HG02610 (cell line): ENCODE measurements around the gene SYCP3.
"Not testable (repeated sequence)": the region's sequence is repeated elsewhere in the genome, so short reads cannot be mapped to it uniquely, and the experiment has no call there.

ENCODE experiments used
- ATAC-seq: cut with Tn5 transposase; IDR thresholded peaks from one replicate; pipeline ENCODE4 v1.9.1; 2021; ENCODE audit warnings: mild to moderate bottlenecking, moderate library complexity; ENCODE audit not compliant: unreplicated experiment

The SYCP3 gene

DNA sequence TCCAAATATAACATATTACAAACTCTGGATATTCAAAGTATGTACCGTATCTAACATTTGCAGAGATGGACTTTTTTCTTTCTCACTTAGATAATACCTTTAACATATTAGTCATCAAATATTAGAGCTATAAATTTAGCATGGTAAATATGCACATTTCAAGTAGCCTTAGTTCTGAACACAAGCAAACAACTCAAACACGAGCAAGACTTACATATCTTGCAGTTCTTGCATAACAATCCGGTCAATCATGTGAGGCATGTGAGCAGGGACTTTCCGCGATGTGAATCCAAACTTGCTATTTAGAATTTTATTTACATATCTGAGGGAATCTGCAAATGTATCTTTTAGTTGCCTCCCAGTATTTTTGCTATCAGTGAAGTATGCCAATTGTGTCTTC, 22.1 kb upstream of the SYCP3 start:
- no peak for ATAC-seq

DNA sequence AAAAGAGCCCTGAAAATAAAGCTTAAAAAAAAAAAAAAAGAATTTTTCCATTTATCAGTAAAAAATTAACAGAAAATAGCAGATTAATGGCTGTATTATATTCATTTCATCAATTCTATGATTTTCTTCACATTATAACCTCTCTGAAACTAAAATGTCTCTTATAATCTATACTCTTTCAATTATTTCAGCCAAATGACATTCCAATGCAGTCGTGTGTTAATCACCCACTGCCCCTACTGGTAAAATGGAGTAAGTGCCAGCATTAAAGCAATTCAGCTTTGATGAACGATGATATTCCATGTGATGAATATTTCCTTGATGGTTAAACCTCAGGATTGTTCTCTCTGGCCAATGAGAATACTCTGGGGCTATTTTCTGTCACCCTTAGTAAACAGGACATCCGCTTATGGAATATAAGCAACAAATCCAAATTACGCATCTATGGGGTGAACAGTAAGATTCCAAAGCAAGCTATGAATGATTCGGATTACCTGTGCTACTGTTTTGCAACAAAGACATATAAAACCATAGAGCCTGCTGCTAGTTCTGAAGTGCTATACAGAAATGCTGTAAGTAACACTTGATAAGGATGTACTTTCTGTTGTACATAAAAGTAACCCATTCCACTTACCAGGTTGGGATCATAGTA, 20.3 kb upstream of the SYCP3 start:
- ATAC-seq, result no peak

DNA sequence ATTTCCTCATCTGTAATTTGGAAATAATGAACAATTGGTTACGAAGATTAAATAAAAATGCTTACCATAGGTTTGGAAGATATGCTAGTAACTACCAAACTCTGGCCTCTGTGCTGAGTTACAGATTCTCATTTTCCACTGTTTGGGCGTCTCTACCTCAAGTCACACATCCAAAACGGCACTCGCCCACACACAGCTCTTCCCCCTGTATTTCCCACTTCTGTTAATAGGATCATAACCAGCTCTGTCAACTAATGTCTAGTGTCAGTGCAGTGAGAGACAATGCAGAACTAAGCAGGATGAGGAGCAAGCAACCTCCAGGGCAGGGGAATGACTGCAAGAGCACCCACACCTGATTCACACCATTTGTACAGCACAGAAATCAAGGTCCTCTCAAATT, 10.9 kb upstream of the SYCP3 start:
- ATAC-seq, result no peak

DNA sequence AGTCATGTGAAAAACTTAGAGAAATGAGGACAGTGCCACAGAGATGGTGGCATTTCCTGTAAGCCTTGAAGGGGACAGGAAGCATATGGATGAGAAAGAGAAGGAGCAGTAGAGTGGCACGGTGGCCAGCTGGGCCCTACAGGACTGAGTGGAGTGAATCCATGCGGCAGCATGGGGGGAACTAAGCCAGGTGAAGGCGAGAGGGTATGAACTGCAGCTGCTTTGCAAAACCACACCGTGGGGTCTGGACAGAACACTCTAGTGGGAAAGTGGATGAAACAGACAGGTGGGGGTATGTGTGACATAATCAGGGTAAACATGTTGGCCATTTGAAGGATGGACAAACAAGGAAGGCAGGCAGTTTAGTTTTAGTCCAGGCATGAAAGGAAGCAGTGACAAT, 10.4 kb upstream of the SYCP3 start:
- ATAC-seq, result no peak

DNA sequence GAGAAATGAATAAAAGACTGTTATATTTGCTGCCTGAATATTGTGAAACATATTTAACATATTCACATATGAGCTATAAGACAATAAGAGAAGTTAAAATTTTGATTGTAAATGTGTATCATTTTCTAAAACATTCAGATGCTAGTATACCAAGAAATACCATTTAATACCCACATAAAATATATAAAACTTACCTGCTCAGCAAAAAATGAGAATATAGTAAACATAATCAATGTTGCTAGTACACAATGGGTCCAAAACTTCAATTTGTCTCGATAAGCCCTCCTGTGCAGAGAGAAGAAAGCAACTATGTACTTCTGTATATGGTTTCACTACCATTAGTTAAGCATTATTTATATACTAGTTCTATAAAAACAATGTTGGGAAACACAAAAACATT, 9.6 kb upstream of the SYCP3 start:
- ATAC-seq, result no peak

DNA sequence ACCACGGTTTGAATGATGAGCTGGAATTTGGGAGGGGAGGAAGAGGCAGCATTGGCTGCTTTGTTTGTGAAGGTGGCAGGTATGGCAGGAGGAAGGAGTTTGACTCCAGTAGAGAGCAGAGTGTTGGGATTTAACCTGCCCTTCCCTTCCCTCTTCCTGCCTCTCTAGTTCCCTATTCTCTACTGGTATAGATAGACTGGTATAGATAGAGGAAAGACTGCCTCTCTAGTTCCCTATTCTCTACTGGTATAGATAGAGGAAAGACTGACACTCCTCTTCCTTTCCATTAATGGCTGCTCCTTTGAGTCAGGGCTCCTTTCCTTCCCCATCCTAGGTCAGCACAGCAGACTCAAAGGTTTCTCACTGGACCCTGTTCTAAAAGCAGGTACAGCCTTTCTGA, 8.4 kb upstream of the SYCP3 start:
- no peak for ATAC-seq

DNA sequence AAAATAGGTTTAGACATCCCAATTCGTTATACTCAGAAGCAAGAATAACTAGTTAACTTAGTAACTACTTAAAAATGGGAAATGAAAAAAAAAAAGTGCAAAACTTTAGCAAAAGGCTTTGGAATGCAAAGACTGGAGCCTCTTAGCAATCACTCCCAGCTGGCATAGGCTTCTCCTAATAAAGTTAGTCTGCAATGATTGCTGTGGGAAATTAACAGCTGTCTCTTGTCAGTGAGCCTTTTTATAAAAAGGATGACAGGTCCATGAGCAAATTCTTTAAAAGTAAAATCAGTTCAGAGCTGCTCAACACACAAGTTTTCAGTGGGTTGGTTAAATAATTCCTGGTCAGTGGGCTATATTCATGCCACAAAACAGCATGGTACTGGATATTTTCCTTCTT, 7.4 kb upstream of the SYCP3 start:
- no peak for ATAC-seq

DNA sequence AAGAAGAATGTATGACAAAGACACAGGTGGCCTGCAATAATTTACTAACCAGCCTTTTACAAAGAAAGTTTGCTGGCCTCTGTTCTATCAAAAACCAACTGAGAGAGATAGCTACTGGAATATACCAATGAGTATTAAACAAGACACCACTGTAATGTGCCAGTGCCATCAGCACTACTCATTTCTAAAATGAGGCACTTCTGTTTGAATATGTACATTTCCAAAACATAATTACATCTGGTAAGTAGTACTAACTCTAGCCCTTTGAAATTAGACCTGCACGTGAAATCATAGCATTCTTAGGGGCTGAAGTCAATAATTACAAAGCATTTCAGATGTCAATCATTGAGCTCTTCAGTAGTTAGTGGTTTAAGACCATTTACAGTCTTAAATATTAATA, 6.9 kb upstream of the SYCP3 start:
- ATAC-seq, result no peak

DNA sequence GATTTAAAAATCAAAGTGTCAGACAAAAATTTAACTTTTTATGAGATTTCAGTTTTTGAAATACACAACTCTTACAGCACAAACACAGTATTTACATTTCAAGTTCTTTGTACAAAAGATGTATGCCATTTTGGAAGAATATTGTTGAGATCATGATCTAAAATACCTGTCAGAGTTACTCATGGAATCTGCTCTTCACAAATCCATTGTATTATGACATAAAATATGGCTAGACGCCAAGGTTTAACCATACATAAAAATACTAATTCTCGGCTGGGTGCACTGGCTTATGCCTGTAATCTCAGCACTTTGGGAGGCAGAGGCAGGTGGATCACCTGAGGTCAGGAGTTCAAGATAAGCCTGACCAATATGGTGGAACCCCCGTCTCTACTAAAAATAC, 6.2 kb upstream of the SYCP3 start:
- ATAC-seq, result no peak

DNA sequence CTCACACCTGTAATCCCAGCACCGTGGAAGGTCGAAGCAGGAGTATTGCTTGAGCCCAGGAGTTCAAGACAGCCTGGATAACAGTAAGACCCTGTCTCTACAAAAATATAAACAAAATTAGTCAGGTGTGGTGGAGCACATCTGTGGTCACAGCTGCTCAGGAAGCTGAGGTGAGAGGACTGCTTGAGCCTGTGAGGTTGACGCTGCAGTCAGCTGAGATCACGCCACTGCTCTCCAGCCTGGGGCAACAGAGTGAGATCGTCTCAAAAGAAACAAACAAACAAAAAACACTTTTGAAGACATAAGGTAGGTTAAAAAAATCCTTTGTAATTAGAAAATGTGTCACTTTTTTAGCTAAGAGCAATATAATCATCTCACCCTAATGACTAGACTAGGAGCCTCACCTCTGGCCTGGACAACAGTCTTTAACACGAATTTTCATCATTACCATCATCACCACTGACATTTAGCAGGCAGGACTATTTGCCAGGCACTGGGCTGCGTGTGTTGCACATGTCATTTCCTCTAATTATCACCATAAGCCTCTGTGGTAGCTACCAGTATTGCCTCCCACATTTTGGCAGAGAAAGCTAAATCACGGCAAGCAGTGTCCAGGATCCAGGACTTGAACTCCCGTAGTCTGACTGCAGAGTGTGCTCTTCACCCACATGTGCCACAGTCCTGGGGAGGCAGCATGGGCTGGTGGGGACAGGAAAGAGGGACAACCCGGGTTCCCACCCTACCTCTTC, 4.6 kb upstream of the SYCP3 start:
- ATAC-seq, result peak; percentile 97

DNA sequence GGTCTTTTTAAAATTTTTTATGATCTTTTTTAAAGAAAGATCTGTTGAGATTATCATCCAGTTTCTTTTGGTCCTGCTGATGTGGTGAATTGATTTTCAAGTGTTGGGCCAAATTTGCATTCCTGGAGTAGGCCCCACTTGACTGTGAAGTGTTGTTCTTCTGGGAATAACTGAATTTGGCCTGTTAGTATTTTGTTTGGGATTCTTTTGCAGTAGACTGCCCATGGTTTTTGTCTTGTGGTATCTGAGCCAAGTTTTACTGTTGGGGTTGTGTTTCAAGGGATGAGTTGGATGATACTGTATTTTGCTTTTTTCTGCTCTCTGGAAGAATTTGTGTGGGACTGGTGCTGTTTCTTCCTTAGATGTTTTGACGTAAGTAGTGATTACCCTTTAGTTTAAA, 4.0 kb upstream of the SYCP3 start:
- ATAC-seq, result no peak

DNA sequence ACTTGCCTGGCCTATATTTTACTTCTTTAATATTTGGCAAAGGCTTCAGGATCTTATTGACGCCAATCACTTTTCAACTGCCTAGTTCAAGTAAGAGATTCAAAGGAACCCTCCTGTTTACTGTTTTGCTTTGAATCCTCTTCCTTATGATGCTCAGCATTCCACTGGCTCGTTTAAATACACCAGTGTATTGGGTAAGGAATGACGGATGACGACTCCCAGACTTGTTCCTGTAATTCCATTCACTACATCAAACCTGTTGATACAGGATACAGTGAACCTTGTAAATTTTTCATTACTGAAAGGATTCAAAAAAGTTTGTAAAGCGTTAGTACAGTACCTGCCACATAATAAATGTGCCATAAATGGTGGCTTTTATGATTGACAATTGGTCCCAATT, 1.7 kb upstream of the SYCP3 start:
- ATAC-seq, result no peak

DNA sequence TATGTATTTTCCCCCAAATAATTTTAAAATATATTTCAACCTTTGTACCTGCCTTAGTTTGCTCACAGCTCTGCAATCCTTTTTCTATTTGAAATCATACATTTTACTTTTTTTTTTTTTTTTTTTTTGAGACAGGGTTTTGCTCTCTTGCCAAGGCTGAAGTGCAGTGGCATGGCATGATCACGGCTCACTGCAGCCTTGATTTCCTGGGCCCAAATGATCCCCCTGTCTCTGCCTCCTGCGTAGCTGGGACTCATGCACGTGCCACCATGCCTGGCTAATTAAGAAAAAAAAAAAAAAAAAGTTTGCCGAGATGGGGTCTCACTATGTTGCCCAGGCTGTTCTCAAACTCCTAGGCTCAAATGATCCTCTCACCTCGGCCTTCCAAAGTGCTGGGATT, 1.3 kb upstream of the SYCP3 start:
- ATAC-seq, result no peak

DNA sequence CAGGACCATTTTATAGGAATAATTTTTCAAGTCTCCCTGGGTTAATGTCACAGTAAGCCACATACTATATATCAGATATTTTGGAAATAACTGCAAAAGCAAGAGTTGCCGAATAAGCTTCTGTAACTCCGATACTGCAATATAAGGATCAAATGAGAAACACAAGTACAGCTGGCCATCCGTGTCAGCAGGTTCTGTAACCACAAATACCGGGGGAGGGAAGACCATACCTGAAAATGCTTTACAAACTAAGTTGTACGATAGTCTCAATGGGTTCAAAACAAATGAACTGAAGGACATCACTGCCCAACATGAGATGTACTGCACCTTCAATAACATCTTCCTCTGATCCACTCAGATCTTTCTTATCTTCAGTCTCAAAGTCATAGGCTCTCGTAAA, 1.8 kb downstream of the SYCP3 start:
- ATAC-seq, result no peak

DNA sequence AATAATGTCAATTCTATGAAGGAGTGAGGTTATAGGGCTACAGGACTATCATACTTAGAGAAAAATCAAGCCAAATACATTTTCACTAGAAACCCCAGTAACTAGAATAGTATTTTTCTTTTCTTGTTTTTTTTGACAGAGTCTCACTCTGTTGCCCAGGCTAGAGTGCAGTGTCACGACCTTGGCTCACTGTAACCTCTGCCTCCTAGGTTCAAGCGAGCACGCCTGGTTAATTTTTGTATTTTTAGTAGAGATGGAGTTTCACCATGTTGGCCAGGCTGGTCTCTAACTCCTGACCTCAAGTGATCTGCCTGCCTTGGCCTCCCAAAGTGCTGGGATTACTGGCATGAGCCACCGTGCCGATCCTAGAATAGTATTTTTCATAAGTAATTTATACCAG, 4.8 kb downstream of the SYCP3 start:
- ATAC-seq, result not testable (repeated sequence)

DNA sequence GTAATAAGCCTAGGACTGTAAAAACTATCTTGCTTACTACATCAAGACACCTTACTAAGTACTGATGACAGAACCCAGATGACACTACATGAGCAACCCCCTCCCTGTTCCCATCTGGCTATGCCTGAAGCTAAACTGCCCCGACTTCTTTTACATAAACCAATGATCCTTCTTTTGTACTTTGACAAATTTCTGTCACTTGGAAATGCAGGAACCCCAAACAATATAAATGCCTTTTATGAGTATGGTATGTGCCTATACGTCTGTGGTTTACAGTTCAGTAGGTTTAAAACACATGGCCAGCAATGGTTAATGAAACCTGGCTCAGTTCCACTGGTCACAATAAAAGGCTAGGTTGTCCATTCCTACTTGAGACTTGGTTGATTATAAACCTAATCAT, 6.1 kb downstream of the SYCP3 start:
- no peak for ATAC-seq

DNA sequence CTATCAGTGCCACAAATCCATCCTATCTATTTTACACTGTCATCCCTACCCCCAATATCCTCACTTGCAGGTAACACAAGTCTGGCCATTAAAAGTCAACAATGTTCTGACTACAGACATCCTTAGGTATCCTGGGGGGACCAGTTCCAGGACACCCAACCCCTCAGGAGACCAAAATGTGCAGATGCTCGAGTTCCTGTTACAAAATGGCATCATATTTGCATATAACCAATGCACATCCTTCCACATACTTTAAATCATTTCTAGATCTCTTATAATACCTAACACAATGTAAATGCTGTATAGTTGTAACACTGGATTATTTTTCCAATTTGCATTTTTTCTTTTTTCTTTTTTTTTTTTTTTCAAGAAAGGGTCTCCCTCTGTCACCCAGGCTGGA, 6.9 kb downstream of the SYCP3 start:
- ATAC-seq, result no peak

DNA sequence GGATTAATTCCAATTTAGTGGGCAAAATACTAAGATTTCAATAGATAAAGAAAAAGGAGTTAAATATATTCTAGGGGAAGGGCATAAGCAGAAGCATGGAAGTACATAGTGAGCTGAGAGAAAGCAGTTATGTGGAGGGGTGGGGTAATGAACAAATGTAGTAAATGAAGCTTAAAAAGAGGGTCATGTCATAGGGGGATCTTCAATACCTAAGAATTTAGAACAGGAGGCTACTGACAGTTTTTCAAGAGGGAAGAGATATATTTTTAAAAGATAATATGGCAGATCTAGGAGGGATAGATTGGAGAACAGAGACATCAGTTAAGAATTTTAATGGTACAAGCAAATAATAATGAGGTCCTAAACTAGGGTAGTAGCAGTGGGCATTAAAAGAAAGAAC, 9.4 kb downstream of the SYCP3 start:
- no peak for ATAC-seq

DNA sequence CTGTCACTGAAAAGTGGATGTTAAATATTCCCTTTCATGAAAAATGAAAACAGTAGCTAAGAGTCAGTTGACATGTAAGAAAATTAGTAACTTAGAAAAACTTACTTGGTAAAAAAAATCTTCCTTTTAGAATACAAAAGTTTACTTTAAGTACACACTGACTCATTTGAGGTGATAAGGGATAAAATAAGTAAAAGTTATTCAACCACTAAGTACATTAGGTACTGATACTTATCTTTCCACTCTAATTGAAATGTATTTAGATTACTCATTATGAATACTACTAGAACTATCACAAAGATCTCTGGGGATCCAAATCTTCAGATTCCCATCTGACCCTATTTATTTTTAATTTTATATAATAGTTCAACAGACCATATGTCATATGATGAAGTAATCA, 12.2 kb downstream of the SYCP3 start:
- no peak for ATAC-seq

DNA sequence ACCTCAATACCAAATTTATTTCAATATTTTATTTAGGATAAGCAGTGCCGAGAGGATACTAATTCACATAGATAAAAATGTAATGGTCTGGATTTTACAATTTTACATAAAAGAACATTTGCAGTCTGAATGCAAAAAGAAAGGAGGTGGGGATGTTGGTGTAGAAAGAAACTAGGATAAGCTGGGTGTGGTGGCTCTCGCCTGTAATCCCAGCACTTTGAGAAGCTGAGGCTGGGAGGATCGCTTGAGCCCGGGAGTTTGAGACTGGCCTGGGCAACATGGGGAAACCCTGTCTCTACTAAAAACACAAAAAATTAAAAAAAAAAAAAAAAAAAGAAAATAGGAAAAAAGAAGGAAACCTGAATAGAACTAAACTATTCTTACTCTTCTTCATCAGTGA, 16.9 kb downstream of the SYCP3 start:
- no peak for ATAC-seq

DNA sequence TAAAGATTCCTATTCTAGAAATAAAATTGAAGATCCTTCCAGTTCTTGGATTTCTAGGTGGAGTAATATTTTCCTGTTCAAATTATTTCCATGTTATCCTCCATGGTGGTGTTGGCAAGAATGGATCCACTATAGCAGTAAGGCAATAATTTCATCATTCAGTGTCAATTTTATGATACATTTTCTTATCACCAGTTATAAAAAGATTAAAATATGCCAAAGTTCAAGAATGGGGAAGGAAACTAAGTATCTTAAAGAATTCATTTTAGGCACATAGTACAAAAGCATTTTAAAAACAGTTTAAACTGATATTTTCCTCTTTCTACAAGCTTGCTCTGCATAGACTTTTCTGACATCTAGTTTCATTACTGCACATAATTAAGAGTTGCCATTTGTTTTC, 19.1 kb downstream of the SYCP3 start:
- ATAC-seq, result no peak

DNA sequence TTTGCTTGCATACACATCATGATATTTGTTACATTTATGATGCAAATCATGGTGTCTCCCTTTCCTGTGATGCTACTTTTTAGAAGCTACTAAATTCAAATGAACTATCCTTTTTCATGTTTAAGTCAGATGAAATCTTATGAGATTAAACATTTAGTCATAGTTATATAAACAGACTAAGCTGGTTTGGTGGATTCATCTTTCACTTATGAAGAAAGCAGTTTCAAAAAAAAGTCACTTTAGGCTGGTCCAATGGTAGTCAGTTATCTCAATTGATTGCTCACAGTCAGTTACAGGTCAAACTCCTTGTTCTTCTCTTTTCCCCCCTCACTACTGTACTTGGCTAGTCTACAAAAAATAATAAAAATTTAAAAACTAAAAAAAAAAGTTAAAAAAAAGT, 19.7 kb downstream of the SYCP3 start:
- ATAC-seq, result no peak

DNA sequence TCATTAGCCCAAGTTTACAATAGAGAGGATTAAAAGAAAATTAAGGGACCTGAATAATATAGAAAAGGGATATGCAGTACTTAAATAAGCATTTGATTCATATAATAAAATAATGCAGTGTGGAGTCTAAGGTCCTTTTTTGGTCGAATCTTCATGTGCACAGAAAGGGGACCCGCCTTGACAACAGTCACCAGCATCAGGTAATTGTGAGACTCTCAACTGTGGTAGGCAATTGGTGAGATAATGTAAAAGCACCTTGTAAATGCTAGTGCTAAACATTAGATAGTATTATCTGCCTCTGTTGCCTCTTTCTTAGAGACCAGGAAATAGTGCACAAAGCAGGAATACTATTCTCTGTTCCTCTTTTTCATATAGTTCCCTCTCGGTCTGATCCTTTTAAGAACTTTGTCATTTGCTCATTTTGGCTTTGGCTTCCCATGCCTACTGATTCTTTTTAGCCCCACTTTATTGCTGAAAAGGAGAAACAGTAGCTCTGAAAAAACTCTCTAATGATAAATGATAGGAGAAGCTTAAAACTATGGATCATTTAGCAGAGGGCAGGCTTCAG, 24.3 kb downstream of the SYCP3 start:
- ATAC-seq, result no peak
